Large intestine (tissue), 3 donors: Measurements from ENCODE around the gene TMEM271. TPM values are rescaled to one million over a fixed set of nuclear protein-coding genes. Genes with fewer than 3 reads are reported as not detected.
"Not testable (repeated sequence)": the region's sequence is repeated elsewhere in the genome, so short reads cannot be mapped to it uniquely, and the experiment has no call there.

Experiments
- DNase-seq, 2 donors: peaks; one replicate each; pipeline versions ENCODE4 v3.0.0 to v3.0.0-alpha.2; 2013
- H3K27ac ChIP-seq: one replicate; pipeline ENCODE4 v1.5.1; 2013; ENCODE audit warnings: low read length
- H3K27me3 ChIP-seq: 2 replicates; pipeline ENCODE4 v1.6.1; 2013; ENCODE audit warnings: low read length; ENCODE audit not compliant: control insufficient read depth, insufficient read depth
- H3K36me3 ChIP-seq: 2 replicates; pipeline ENCODE4 v1.6.1; 2013; ENCODE audit warnings: low read length; ENCODE audit not compliant: control insufficient read depth, insufficient read depth
- H3K4me1 ChIP-seq: one replicate; pipeline ENCODE4 v1.6.1; 2013; ENCODE audit warnings: low read length; ENCODE audit not compliant: control insufficient read depth, insufficient read depth
- H3K4me3 ChIP-seq: one replicate; pipeline ENCODE4 v1.5.1; 2013; ENCODE audit warnings: low read length
- H3K9me3 ChIP-seq: one replicate; pipeline ENCODE4 v1.6.1; 2013; ENCODE audit warnings: mild to moderate bottlenecking, low read depth, low read length, moderate library complexity; ENCODE audit not compliant: control insufficient read depth
- WGBS: methylation state at CpG from one replicate; pipeline ENCODE4 v1.1.5; 2013; ENCODE audit warnings: low lambda C conversion rate; ENCODE audit not compliant: insufficient coverage; 5-methylcytosine and 5-hydroxymethylcytosine counted together
- polyA plus RNA-seq: library from polyadenylated mRNA; unstranded; fragments of 120-200 nt; gene quantifications from one replicate; pipeline ENCODE4 v1.2.1, GENCODE V29; 2013

TMEM271 gene
- polyA plus RNA-seq, 1 donor, result 0.58 TPM

DNA sequence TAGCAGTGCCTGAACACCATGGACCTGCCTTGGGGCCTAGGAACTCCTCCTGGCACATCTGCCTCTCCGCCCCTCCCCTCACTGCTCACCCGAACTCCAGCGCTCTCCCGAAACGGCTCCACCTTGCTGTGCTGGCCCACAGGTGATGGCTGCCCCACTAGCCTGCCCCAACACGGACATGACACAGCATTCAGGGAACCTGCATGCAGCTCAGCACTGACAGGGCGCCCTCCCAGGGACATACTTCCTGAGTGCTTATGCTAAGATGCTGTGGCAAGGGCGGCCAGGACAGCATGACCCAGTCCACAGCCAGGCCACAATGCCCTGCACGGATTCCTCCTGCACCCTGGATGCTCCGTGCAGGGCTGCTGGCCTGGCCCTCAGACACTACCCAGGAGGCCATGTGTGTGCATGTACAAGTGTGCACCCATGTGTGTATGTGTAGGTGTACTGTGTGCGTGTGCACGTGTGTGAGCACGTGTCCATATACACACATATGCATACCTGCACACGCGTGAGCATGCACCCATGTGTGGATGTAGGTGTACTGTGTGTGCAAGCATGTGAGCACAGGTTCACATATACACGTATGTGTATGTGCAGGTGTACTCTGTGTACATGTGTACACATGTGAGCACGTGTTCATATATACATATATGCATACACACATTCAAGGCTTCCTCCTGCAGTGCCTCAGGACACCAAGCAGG, 6.0 kb downstream of the TMEM271 start:
- no peaks in the 10 kb centered on the region for H3K4me1 ChIP-seq
- H3K27me3 ChIP-seq, result peaks cover 40% of the 10 kb centered on the region
- no peaks in the 10 kb centered on the region for H3K9me3 ChIP-seq
- no peaks in the 10 kb centered on the region for H3K36me3 ChIP-seq
- H3K4me3 ChIP-seq, result no peak overlapping the region
- no CpG with 5 or more reads among the region's 17 CpGs for WGBS
- DNase-seq, result no peak
- no peak overlapping the region for H3K27ac ChIP-seq

DNA sequence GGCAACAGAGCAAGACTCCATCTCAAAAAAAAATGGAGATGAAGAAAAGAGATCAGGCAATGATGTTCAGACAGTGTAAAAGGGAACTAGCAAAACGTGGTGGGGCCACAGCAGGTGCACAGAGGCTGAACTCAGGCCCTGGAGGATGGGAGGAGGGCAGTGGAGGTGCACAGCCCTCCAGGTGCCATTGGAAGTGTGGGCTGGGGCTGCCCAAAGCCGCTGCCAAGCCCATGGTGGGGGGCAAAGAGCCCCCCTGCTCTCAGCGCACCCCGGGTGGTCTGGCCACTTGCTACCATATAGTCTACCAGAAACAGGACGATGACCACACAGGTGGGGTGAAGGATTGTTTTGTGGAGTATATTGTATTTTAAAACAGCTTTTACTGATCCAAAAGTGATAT, 7.1 kb downstream of the TMEM271 start:
- DNase-seq, result no peak
- Histone ChIP-seq H3K36me3 (no peaks in the 10 kb centered on the region), H3K27ac (no peak overlapping the region), H3K4me1 (no peaks in the 10 kb centered on the region), H3K9me3 (no peaks in the 10 kb centered on the region), H3K4me3 (no peak overlapping the region), H3K27me3 (peaks cover 30% of the 10 kb centered on the region)
- 86% methylated on average over 1 of the region's 5 CpGs for WGBS

DNA sequence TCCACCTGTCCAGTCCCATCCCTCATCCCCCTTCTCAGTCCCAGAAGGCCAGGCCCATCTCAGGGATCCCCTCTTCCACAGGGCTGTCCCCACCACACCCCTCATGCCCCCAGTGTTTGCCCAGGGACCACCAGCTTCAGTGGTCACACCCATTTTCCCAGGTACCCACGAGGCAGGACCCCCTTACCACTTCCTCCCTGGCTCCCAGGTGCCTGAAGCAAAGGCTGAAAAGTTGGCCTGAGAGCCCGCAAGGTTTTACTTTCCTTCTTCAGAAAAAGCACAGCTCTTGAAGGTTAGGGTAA, 7.8 kb downstream of the TMEM271 start:
- peaks cover 25% of the 10 kb centered on the region for H3K27me3 ChIP-seq
- no peaks in the 10 kb centered on the region for H3K36me3 ChIP-seq
- no CpG with 5 or more reads among the region's 2 CpGs for WGBS
- H3K27ac ChIP-seq, result no peak overlapping the region
- DNase-seq, result no peak
- no peaks in the 10 kb centered on the region for H3K9me3 ChIP-seq
- no peak overlapping the region for H3K4me3 ChIP-seq
- H3K4me1 ChIP-seq, result no peaks in the 10 kb centered on the region

DNA sequence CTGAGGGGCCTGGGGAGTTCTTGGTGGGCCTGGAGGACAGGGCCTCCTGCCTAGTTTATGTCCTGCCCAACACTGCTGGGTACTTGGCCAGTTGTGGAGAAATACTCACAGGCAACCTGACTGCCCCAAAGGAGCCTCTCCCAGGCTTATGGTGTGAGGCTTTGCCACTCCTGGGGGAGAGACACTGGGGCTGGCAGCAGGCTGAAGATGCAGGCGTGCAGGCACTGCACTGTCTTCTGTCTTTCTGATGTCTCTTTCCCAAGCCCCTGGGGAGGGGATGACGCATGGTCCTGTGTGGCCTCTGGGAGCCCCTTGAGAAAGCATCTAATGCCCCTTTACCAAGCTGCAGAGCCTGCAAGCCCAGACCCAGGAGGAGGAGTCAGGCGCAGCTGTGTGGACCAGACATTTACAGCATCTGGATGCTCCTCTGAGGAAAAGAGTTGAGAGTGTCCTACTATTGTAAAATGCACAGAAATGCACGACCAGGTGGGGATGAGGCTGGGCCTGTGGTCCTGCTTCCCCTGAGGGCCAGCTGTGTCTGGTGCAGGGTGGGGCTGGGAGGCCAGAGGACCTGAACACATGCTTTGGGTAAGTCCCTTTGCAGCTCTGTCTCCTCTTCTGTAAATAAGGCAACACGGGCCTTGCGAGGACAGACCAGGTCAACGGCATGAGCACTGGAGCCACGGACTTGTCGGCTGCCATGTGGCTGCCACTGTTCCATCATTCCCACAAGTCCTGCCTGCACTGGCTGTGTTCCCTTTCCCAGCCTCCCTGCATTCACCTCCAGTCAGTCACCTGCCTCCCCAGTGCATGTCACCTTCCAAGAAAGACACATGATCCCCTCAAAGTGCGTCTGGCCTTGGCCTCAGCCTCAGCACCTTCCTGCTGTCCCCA, 8.4 kb downstream of the TMEM271 start:
- no peaks in the 10 kb centered on the region for H3K9me3 ChIP-seq
- no CpG with 5 or more reads among the region's 10 CpGs for WGBS
- H3K27me3 ChIP-seq, result peaks cover 19% of the 10 kb centered on the region
- no peaks in the 10 kb centered on the region for H3K36me3 ChIP-seq
- DNase-seq, result no peak
- no peak overlapping the region for H3K27ac ChIP-seq
- H3K4me1 ChIP-seq, result no peaks in the 10 kb centered on the region
- H3K4me3 ChIP-seq, result no peak overlapping the region

DNA sequence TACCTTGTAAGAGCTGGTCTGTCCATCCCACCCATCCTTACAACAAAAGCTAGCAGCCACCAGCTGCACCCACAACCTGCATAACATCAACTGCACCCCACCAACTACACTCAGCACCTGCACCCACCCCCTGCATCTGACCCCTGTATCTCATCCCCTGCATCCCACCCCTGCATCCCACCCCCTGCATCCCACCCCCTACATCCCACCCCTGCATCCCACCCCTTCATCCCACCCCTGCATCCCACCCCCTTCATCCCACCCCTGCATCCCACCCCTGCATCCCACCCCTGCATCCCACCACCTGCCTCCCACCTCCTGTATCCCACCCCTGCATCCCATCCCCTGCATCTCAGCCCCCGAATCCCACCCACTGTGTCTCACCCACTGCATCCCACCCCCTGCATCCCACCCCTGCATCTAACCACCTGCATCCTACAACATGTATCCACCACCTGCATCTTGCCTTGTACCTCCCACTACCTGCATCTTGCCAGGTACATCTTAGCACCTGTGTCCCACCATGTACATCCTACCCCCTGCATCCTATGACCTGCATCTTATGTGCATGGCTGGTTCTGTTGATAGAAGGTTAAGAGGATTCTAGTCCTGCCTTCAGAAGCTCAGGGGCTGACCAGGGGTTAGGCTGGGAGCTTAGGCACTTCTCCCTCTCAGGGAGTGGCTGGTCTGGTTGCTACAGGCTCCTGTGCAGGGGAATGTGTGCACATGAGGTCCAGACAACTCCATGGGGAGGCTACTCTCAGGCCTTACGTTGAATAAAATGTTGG, 9.4 kb downstream of the TMEM271 start:
- no peaks in the 10 kb centered on the region for H3K36me3 ChIP-seq
- H3K27ac ChIP-seq, result no peak overlapping the region
- WGBS, result no CpG with 5 or more reads among the region's 2 CpGs
- H3K4me1 ChIP-seq, result no peaks in the 10 kb centered on the region
- H3K4me3 ChIP-seq, result no peak overlapping the region
- peaks cover 11% of the 10 kb centered on the region for H3K27me3 ChIP-seq
- DNase-seq, result no peak
- no peaks in the 10 kb centered on the region for H3K9me3 ChIP-seq

DNA sequence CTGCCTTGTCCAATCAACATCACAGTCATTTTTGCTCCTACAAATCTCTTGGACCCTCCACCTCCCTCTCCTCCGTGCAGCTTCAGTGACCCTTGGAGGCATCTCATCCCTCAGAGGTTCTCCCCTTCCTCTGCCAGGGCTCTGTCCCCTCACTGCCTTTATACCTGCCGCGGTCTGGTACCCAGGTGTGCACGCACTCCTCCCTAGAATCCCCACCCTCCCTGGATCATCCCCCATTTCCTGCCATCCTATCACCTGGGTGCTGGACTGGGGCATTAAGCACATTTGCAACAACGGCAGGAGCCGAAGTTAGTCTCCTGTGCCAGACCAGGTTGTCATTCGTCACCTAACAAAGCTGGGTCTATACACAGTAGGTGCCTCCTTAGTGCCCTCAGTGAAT, 10.1 kb downstream of the TMEM271 start:
- no peak overlapping the region for H3K27ac ChIP-seq
- WGBS, result 93% methylated on average over 2 of the region's 7 CpGs
- DNase-seq, result no peak
- H3K36me3 ChIP-seq, result no peaks in the 10 kb centered on the region
- H3K9me3 ChIP-seq, result no peaks in the 10 kb centered on the region
- peaks cover 11% of the 10 kb centered on the region for H3K27me3 ChIP-seq
- no peaks in the 10 kb centered on the region for H3K4me1 ChIP-seq
- no peak overlapping the region for H3K4me3 ChIP-seq

- not testable (repeated sequence) for H3K27ac ChIP-seq, H3K9me3 ChIP-seq, H3K4me3 ChIP-seq, DNase-seq, H3K36me3 ChIP-seq, H3K4me1 ChIP-seq
- no CpG with 5 or more reads among the region's 1 CpG for WGBS
- H3K27me3 ChIP-seq, result peaks cover 10% of the 10 kb centered on the region
Measured at GRCh38 chr4:565614-566013, 10.5 kb downstream of the TMEM271 start.

GRCh38 chr4:562458-562857, 13.6 kb downstream of the TMEM271 start:
- DNase-seq, H3K4me3 ChIP-seq, H3K27ac ChIP-seq, H3K27me3 ChIP-seq, H3K36me3 ChIP-seq, H3K4me1 ChIP-seq, H3K9me3 ChIP-seq: not testable (repeated sequence)
- WGBS, result no CpG with 5 or more reads among the region's 2 CpGs

DNA sequence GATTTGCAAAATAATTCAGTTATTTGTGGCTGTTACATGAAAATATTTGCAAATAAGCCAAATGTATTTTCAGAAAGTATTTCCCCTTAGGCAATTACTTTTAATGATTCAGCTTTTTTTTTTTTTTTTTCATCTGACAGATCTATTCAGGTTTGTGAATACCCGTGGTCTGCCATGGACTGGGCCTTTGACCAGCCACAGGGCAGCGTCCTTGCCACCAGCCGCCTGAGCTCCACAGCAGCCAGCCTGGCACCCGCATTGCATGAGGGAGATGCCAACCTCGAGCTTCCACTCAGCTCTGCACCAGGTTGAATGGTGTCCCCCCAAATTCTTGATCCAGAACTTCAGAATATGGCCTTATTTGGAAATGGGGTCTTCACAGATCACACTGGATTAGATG, 14.7 kb downstream of the TMEM271 start:
- H3K4me1 ChIP-seq, result no peaks in the 10 kb centered on the region
- DNase-seq, result no peak
- no peaks in the 10 kb centered on the region for H3K9me3 ChIP-seq
- no peak overlapping the region for H3K27ac ChIP-seq
- no CpG with 5 or more reads among the region's 5 CpGs for WGBS
- H3K27me3 ChIP-seq, result no peaks in the 10 kb centered on the region
- no peak overlapping the region for H3K4me3 ChIP-seq
- H3K36me3 ChIP-seq, result no peaks in the 10 kb centered on the region

GRCh38 chr4:560731-561291, 15.3 kb downstream of the TMEM271 start:
- Histone ChIP-seq H3K4me3 (no peak overlapping the region), H3K27ac (no peak overlapping the region), H3K4me1 (no peaks in the 10 kb centered on the region), H3K9me3 (no peaks in the 10 kb centered on the region), H3K27me3 (no peaks in the 10 kb centered on the region), H3K36me3 (no peaks in the 10 kb centered on the region)
- no peak for DNase-seq
- no CpG with 5 or more reads among the region's 12 CpGs for WGBS
